Fibroblast of the aortic adventitia (primary cell): ENCODE data around the gene IL16. TPM values are rescaled to one million over a fixed set of nuclear protein-coding genes. Genes with fewer than 3 reads are reported as not detected.

Experiments
- DNase-seq: peaks from one replicate; pipeline ENCODE4 v3.0.0-alpha.2; 2010; ENCODE audit warnings: low read depth
- H3K4me3 ChIP-seq: 2 replicates; pipeline ENCODE4 v1.5.1; 2011; ENCODE audit warnings: low read depth, mild to moderate bottlenecking, control low read depth, low read length, moderate library complexity
- total RNA-seq: library from RNA; depleted of rRNA; stranded (reverse); fragments of >200 nt; gene quantifications from 2 replicates; pipeline ENCODE4 v1.2.3, GENCODE V29; 2012; ENCODE audit warnings: low replicate concordance
- TF ChIP-seq, protein P1 (sequence below): IDR thresholded peaks from 2 replicates; pipeline ENCODE4 v1.5.1; 2011; ENCODE audit warnings: mild to moderate bottlenecking, low read length, control low read depth, inconsistent platforms; ENCODE audit not compliant: insufficient read depth

Gene IL16
- total RNA-seq, 1 donor: 1.4 TPM

DNA sequence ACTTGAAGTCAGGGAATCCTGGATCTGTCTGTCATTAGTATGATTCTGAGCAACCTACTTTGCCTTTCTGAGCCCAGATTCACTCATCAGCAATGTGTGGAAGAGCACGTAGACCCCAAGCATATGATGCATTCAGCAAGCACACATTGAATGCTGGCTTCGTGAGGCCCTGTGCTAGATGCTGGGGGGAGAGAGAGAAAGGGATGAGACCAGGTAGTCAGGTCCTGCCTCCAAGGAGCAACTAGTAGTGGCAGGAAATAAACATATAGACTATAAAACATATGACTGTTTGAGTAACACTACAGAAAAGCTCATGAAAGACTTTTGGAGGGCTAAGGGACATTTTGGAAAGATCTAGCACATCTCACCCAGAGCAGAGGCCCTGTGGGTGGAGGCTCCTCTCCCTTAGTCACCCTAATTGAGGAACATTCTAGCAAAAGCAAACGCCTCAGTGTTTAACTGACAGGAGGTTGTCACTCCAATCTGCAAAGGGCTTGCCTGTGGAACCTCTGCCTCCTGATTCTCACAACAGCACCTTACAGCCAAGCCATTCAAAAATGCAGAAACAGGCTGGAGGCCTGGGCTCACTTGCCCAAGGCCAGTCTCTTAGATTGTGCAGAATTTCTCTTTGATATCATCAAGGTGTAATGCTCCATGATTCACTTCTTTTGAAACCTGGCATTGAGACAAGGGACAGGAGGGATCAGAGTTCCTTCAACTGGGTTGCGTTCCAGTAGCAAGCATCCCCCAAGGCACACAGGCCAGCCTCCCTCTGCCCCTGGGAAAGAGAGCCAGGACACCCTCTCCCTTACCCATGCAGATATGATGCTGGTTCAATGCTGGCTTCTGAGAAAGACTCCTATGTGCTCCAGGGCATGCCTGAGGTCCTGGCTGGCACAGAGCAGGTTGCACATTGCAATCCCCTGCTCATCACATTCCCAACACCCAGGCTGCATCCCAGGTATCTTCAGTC is 101.2 kb downstream of the IL16 start:
- no peak for DNase-seq
- no peak overlapping the region for H3K4me3 ChIP-seq
- TF ChIP-seq, protein P1, sequence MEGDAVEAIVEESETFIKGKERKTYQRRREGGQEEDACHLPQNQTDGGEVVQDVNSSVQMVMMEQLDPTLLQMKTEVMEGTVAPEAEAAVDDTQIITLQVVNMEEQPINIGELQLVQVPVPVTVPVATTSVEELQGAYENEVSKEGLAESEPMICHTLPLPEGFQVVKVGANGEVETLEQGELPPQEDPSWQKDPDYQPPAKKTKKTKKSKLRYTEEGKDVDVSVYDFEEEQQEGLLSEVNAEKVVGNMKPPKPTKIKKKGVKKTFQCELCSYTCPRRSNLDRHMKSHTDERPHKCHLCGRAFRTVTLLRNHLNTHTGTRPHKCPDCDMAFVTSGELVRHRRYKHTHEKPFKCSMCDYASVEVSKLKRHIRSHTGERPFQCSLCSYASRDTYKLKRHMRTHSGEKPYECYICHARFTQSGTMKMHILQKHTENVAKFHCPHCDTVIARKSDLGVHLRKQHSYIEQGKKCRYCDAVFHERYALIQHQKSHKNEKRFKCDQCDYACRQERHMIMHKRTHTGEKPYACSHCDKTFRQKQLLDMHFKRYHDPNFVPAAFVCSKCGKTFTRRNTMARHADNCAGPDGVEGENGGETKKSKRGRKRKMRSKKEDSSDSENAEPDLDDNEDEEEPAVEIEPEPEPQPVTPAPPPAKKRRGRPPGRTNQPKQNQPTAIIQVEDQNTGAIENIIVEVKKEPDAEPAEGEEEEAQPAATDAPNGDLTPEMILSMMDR: no peak

- TF ChIP-seq, protein P1: no peak
- no peak overlapping the region for H3K4me3 ChIP-seq
- no peak for DNase-seq
Measured at GRCh38 chr15:81298611-81299010, 101.9 kb downstream of the IL16 start.

- no peak overlapping the region for H3K4me3 ChIP-seq
- DNase-seq: no peak
- TF ChIP-seq, protein P1: no peak
Measured at GRCh38 chr15:81299156-81299555, 102.5 kb downstream of the IL16 start.

GRCh38 chr15:81299630-81300273 is 103.1 kb downstream of the IL16 start:
- H3K4me3 ChIP-seq: no peak overlapping the region
- TF ChIP-seq, protein P1: no peak
- no peak for DNase-seq

- TF ChIP-seq, protein P1: no peak
- no peak overlapping the region for H3K4me3 ChIP-seq
- DNase-seq: no peak
Measured at GRCh38 chr15:81301385-81301784, 104.7 kb downstream of the IL16 start.

DNA sequence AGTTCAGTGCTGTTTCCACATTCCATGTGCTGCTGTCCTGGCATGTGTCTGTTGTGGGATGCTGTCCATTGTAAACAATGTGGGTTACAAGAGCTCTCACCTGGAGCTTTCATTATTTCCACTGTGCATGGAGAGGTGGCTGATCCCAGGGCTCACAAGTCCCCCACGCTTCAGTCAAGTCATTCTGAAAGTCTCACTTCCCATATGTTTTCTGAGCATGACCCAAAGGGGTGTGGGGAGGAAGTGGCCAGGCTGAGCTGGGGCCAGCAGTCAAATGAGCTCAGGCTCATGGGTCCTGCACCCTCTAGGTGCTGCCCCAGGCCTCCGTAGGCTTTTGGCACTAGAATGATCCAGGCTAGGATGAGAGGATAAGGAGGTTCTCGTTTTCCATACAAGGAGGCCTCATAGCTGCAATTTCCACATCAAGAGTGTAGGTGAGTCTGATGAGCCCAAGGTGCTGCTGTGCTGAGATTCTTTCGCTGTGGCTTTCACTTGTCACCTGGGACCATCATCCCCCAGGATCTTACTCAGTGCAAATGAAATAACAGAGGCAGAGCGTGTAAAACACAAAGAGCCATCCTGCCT is 105.2 kb downstream of the IL16 start:
- TF ChIP-seq, protein P1: no peak
- DNase-seq: no peak

More for the DNA sequence above, 105.2 kb downstream of the IL16 start:
- no peak overlapping the region for H3K4me3 ChIP-seq
